Stimulated activated CD4-positive, alpha-beta T cell treated with anti-CD3 and anti-CD28 coated beads, TNF-alpha, amount 100 ng/mL, for 24 hours (primary cell): Measurements from ENCODE around the gene WDR64.
A peak's percentile ranks its signal among the peaks of the same experiment; 100 is the strongest.
"Not testable (repeated sequence)": the region's sequence is repeated elsewhere in the genome, so short reads cannot be mapped to it uniquely, and the experiment has no call there.

ENCODE experiments used
- DNase-seq, 3 experiments: peaks; one replicate each; pipeline ENCODE4 v3.0.0-alpha.2; 2020; ENCODE audit warnings: low read depth in 3 of 3

The WDR64 gene

DNA sequence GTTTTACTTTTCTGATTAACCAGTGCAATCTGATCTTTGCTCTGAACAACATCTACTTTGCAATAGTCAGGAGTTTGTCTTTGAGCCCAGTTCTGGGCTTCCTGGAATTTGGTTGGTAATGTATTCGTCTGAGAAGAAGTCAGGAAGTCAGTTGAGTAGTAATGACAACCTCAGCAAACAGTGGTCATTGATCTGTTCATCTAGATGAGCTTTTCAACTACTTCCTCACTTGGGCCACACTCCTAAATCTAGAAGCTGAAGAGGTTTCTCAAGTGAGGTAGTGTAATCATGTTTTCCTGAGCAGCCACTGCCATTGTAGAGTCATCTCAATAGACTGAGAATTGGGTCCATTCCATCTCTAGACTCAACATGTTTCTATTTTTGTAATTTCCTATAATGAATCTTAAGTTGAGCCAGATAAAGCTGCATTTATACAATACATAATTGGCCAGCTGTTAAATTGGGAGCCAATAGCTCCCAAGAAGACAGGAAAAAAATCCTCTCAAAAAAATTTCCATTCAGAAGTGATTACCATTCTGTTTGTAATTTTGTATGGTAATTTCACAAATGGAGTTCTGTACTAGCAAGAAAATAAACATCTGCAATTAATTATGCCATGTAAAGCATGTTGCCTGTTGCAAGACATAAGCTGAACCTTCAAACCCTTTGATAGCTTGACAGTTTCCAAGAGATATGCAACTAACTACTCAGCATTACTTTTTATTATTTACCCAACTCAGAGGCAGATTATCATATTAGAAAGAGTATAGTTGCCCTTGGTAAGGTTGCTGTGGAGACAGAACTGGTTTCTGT, 49.6 kb downstream of the WDR64 start:
- DNase-seq: no peak

- DNase-seq: no peak
These were observed 50.6 kb downstream of the WDR64 start for GRCh38 chr1:241702442-241703373.

DNA sequence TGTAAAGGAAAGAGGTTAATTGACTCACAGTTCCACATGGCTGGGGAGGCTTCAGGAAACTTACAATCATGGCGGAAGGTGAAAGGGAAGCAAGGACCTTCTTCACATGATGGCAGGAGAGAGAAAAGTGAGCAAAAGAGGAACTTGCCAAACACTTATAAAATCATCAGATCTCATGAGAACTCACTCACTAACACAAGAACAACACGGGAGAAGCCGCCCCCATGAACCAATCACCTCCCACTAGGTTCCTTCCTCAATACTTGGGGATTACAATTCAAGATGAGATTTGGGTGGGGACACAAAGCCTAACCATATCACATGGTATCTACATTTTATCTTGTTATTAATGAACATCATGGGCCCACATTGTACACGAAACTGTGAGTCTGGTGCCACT, 51.7 kb downstream of the WDR64 start:
- not testable (repeated sequence) for DNase-seq

DNA sequence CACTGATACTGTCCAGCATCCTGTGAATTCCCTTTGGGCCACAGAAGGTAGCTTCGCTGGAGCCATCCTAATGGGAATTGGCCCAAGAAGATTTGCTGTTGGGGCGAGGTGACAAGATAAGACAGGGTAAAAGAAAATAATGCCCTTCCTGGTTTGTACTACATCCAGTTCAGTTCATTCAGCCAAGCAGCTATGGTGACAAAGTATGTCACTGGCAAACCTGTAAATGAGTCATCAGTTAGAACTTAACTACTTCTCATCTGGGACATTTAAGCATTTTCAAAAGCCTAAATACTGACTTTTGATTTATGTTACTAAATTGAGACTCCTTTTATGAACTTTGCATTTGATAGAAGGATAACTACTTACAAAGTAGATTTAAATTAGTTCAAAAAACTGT, 54.2 kb downstream of the WDR64 start:
- no peak for DNase-seq

DNA sequence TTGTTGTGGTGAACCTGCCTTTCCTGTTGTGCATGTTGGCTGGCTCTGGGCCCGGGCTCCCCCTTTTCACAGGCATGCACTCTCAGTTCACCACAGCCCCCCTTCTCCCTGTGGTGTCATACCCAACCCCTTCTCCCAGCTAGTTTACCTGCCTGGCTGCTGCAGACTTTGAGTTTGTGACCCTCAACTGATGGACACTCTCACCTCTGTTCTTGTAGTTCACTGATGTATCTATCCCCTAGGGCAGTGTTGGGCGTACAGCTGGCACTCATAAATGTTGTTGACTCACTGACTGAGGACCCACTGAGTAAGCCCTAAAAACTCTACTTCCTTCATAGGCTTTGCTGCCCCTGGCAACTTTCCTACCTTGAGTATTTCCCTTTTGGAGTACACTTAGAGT, 54.9 kb downstream of the WDR64 start:
- DNase-seq: no peak

DNA sequence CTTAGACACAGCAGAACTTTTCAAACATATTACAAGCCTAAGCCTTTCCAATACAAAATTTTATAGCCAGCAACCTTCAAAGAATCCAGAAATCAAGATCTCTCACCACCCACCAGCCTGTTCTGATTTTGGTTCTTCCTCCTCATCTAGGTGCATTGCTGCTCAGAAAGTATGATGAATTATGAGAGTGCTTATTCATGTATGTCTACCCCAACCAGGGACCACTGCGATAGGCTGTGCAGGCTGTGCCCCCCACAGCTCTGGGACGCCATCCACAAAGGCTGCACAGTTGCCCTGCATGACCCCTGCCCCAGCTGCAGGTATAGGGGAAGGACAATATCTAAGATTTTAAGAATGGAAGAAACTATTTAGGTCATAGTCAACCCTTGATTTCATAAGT, 55.4 kb downstream of the WDR64 start:
- DNase-seq: no peak

- DNase-seq: no peak
These were observed 59.2 kb downstream of the WDR64 start for GRCh38 chr1:241711326-241711725.

GRCh38 chr1:241713316-241713715, 61.2 kb downstream of the WDR64 start:
- DNase-seq: no peak

GRCh38 chr1:241714321-241715218, 62.5 kb downstream of the WDR64 start:
- DNase-seq: no peak

- DNase-seq: no peak
These were observed 63.4 kb downstream of the WDR64 start for GRCh38 chr1:241715435-241715834.

DNA sequence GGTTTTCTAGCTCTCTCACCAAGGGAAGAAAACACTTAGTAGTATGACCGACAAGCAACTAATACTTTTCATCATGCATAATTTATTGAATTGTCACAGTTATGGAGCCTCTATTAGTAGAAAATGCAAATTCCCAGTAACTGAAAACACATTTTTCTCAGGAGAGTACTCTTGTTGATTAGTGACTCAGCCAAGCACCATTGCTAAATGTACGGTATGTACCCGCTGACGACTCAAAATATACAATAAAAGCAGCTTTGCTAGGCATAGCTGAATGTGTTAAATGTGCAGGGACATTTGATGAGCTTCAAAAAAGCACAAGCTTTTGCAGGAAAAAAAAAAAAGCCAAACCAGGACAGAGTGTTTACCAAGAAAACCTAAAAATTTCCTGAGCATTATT, 63.9 kb downstream of the WDR64 start:
- no peak for DNase-seq

- peak in 1 of 3 experiments; percentile 6 for DNase-seq
These were observed 65.0 kb downstream of the WDR64 start for GRCh38 chr1:241716915-241717656.

GRCh38 chr1:241717975-241718374, 65.9 kb downstream of the WDR64 start:
- DNase-seq: no peak

DNA sequence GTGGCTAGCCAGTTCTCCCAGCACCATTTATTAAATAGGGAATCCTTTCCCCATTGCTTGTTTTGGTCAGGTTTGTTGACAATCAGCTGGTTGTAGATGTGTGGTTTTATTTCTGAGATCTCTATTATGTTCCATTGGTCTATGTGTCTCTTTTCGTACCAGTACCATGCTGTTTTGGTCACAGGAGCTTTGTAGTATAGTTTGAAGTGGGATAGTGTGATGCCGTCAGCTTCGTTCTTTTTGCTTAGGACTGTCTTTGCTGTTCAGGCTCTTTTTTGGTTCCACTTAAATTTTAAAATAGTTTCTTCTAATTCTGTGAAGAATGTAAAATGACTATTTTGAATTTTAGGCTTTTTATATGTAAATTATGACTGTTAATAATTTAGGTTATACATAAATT, 68.9 kb downstream of the WDR64 start:
- no peak for DNase-seq

GRCh38 chr1:241722947-241723346, 70.9 kb downstream of the WDR64 start:
- DNase-seq: no peak

DNA sequence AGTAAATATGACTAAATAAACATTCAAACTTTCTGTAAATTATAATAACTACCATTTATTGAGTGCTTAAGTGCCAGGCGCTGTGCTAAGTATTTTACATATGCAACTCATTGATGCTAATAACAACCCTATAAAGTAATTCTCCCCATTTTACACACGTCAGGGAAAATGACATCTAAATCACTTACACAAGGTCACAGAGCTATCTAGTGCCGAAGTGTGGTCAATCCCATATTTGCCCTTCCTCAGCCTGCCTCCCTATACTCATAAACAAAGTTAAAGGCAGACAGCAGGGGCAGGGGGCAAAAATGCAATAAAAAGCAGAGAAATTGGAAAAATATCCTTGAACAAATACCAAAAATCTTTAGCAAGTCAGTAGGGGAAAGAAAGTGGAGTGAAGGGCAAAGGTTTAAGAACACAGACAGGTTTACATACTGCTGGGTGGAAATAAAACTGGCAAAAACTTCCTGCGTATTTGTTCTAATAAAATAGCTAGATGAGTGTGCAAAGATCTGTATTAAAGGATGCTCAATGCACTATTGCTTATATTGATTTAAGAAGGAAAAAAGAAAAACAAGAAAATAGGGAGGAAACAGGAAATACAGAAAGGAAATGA, 72.8 kb downstream of the WDR64 start:
- DNase-seq: no peak

DNA sequence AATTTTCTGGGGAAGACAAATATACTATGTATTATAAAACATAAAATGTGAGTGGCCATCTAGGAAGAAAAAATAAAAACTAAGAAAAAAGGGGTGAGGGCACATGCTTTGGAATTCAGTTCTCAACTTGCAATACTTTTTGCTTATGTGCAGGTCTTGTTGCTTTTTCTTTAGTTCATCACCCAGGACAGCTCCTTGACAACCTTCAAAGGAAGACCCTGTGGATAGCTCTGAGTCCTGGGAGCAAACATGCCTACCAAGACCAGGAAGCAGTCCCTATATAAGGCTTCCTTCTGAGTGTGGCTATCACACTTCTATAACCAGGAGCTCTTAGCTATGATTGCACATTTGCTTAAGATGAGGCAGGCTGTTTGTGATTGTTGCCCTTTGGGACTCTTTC, 78.0 kb downstream of the WDR64 start:
- DNase-seq: no peak

DNA sequence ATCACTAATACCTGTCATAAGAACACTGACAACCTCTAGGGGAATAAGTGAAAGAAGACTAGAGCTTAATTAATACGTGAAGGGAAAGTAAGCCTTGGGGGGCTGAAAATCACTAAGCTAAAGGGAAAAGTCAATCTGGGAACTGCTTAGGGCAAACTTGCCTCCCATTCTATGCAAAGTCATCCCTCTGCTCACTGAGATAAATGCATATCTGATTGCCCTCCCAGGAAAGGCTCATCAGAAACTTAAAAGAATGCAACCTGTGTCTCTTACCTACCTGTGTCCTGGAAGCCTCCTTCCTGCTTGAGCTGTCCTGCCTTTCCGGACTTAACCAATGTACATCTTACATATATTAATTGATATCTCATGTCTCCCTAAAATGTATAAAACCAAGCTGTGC, 81.8 kb downstream of the WDR64 start:
- no peak for DNase-seq

- DNase-seq: no peak
These were observed 82.5 kb downstream of the WDR64 start for GRCh38 chr1:241734533-241734932.

GRCh38 chr1:241735493-241735926, 83.4 kb downstream of the WDR64 start:
- DNase-seq: not testable (repeated sequence)

DNA sequence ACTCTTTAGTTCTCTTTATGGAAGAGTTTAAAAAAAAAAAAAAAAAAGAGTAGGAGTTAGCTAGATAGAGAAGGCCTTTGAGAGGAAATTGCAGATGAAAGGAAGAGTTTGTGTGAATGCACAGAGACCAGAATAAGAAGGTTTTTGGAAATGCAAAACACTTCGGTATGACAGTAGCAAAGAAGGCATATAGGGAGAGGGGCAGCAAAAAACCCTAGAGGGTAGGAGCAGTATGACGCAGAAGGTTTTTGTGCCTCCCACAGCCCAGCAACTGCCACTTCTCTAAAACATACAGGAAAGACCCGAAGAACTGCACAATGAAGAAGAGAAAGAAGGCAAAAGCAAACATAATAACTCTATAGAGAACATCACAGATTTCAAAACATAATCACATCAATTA, 84.3 kb downstream of the WDR64 start:
- no peak for DNase-seq
